Fibroblast of gingiva (primary cell): ENCODE measurements around the gene GDPD4.

Source experiments
- DNase-seq: peaks from one replicate; pipeline ENCODE4 v3.0.0-alpha.2; 2011; ENCODE audit warnings: low read depth

The GDPD4 gene

GRCh38 chr11:77175021-77175842, 126.3 kb downstream of the GDPD4 start:
- no peak for DNase-seq

- no peak for DNase-seq
Observed at GRCh38 chr11:77174559-77174958, 126.9 kb downstream of the GDPD4 start.

DNA sequence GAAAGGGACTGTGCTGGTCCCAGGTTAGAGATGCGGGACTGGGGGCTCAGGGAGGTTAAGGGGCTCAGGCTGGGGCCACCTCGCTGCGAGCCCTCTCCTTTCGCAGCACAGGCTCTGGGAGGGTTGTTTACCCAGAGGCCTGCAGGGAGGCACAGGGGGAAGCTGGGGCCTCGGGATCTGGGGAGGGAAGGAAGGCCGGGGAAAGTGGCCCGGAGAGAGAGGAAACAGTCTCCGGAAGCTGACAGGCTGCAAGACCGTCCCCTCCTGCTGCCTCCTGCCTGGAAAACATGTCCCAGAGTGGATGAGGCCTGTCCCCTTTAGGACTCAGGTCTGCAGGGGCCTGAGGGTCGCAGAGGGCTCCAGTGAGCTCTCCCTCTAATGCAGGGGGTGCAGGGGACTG, 128.0 kb downstream of the GDPD4 start:
- DNase-seq: no peak

GRCh38 chr11:77172666-77172982, 128.9 kb downstream of the GDPD4 start:
- no peak for DNase-seq

GRCh38 chr11:77171885-77172665, 129.4 kb downstream of the GDPD4 start:
- DNase-seq: no peak

GRCh38 chr11:77171254-77171653, 130.2 kb downstream of the GDPD4 start:
- no peak for DNase-seq

DNA sequence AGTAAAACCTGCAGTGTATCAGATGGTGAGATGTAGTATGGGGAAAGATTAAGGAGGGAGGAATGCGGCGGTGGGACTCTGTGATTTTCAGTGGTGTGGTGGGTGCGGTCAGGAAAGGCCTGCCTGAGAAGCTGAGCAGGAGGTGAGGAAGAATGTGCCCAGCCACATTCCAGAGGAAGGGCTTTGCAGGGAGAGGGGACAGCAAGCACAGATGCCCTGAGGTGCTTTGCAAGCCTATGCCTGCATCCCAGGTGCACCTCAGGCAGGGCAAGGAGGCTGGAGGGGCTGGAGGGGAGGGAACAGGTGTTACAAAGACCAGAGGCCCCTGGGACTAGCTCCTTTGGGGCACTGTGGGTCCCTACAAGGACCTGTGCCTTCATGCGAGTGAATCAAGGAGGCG, 131.4 kb downstream of the GDPD4 start:
- DNase-seq: no peak

- no peak for DNase-seq
Observed at GRCh38 chr11:77167791-77168190, 133.7 kb downstream of the GDPD4 start.

DNA sequence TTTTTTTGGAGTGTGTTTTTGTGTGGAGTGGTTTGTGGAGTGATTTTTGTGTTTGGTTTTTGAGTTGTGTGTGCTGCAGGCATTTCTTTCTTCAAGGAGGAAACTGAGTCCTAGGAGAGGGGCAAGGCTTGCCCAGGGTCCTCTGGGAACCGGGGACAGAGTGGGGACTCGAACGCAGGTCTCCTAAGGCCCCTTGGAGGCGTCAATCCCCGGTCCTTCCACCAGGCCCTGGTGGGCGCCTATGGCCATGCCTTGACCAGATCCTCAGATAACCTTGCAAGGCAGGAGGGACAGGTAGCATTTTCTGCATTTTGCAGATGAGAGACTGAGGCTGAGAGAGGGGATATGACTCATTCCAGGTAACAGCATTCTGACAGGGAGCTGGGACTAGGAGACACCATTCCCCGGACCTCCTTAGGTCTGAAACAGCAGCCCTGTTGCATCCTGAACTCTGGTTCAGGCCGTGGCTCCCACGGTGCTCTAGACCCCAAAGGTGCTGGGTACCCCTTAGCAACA, 134.3 kb downstream of the GDPD4 start:
- no peak for DNase-seq
